ENCODE results near the gene PER3.

PER3 gene

DNA sequence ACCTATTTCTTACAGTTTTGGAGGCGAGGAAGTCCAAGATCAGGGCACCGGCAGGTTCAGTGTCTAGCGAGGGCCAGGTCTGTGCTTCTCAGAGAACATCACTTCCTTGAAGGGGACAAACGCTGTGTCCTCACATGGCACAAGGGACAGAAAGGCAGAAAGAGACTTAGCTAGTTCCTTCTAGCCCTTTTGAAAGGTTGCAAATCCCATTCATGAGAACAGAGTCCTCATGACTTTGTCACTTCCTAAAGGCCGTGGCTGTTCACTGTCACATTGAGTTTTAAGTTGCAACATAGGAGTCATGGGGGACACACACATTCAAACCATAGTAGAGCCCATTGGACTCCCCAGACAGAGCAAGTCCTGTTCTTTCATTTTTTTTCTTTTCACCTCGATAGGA is 27.4 kb downstream of the PER3 start:
- no peak for TF ChIP-seq EZH2phosphoT487 (IDR thresholded peaks at IDR 0.05; ENCODE audit: low read length)
- TF ChIP-seq, protein P1, sequence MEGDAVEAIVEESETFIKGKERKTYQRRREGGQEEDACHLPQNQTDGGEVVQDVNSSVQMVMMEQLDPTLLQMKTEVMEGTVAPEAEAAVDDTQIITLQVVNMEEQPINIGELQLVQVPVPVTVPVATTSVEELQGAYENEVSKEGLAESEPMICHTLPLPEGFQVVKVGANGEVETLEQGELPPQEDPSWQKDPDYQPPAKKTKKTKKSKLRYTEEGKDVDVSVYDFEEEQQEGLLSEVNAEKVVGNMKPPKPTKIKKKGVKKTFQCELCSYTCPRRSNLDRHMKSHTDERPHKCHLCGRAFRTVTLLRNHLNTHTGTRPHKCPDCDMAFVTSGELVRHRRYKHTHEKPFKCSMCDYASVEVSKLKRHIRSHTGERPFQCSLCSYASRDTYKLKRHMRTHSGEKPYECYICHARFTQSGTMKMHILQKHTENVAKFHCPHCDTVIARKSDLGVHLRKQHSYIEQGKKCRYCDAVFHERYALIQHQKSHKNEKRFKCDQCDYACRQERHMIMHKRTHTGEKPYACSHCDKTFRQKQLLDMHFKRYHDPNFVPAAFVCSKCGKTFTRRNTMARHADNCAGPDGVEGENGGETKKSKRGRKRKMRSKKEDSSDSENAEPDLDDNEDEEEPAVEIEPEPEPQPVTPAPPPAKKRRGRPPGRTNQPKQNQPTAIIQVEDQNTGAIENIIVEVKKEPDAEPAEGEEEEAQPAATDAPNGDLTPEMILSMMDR (IDR thresholded peaks at IDR 0.05; ENCODE audit: low read length): no peak
- TF ChIP-seq EZH2 (optimal IDR thresholded peaks at IDR 0.05; ENCODE audit: low read depth, low read length): no peak
- Histone ChIP-seq H3K4me3 (ENCODE audit: low read length) (no peak overlapping the region), H3K79me2 (ENCODE audit: low read length) (no peaks in the 10 kb centered on the region)

DNA sequence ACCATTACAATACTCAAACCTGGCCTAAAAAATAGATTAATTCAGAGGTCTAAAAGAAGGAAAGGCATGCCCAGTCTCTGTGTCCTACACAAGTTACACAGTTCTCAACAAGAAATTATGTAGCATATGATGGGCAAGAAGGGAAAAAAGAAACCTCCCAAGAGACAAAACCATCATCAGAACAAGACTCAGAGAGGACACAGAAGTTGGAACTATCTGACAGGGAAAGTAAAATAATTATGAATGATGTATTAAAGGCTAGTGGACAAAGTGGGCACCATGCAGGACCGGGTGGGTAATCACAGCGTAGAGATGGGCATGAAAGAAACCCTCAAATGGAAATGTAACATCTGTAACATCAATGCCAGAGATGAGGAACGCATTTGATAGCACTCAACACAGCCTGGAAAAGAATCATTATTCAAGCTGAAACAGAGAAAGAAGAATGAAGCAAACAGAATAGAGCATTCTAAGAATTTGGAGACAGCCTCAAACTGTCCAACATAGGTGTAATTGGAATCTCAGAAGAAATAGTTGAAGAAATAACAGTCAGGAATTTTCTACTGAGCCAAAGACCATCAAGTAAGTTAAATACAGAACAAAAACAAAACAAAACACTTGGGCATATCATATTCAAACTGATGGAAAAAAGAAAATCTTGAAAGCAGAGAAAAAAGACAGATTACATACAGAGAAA is 29.7 kb downstream of the PER3 start:
- no peak overlapping the region for H3K4me2 ChIP-seq (ENCODE audit: low read depth, low read length)
- DNase-seq: no peak
- H3K9me2 ChIP-seq (replicated peaks; ENCODE audit: insufficient read depth, low read length): no peaks in the 10 kb centered on the region
- peaks cover 3% of the 10 kb centered on the region; the same call in 1 of the 2 replicates for H3K27me3 ChIP-seq (replicated peaks; ENCODE audit: insufficient read depth, low read length)
- H3K4me1 ChIP-seq (ENCODE audit: low read length): no peaks in the 10 kb centered on the region
- no peaks in the 10 kb centered on the region for H3K9me3 ChIP-seq (replicated peaks; ENCODE audit: insufficient read depth, low read length)
- no peak for TF ChIP-seq EZH2phosphoT487 (IDR thresholded peaks at IDR 0.05; ENCODE audit: low read length)
- TF ChIP-seq, protein P1 (IDR thresholded peaks at IDR 0.05; ENCODE audit: low read length): no peak
- no peak for TF ChIP-seq EZH2 (optimal IDR thresholded peaks at IDR 0.05; ENCODE audit: low read depth, low read length)
- H3K9ac ChIP-seq (ENCODE audit: low read length): no peak overlapping the region
- H3F3A ChIP-seq (ENCODE audit: insufficient read depth, low read length): no peaks in the 10 kb centered on the region
- H3K79me2 ChIP-seq (ENCODE audit: low read length): no peaks in the 10 kb centered on the region
- no peak overlapping the region for H3K27ac ChIP-seq (ENCODE audit: low read length)
- H3K36me3 ChIP-seq (replicated peaks; ENCODE audit: insufficient read depth, low read length): no peaks in the 10 kb centered on the region
- no peak overlapping the region for H3K4me3 ChIP-seq (ENCODE audit: low read length)
- no peaks in the 10 kb centered on the region for H4K20me1 ChIP-seq (ENCODE audit: insufficient read depth, low read length)
- no peak overlapping the region for H2AFZ ChIP-seq (ENCODE audit: low read length)

More for the DNA sequence above, 27.4 kb downstream of the PER3 start:
- Histone ChIP-seq H3K9me3 (replicated peaks; ENCODE audit: insufficient read depth, low read length) (no peaks in the 10 kb centered on the region), H3K27ac (ENCODE audit: low read length) (no peak overlapping the region), H3F3A (ENCODE audit: insufficient read depth, low read length) (no peaks in the 10 kb centered on the region), H3K9me2 (replicated peaks; ENCODE audit: insufficient read depth, low read length) (no peaks in the 10 kb centered on the region), H3K9ac (ENCODE audit: low read length) (no peak overlapping the region), H3K27me3 (replicated peaks; ENCODE audit: insufficient read depth, low read length) (0 out of 2 replicates have a peak, but pooled peaks cover 3% of the 10 kb centered on the region), H3K36me3 (replicated peaks; ENCODE audit: insufficient read depth, low read length) (no peaks in the 10 kb centered on the region), H3K4me1 (ENCODE audit: low read length) (no peaks in the 10 kb centered on the region), H4K20me1 (ENCODE audit: insufficient read depth, low read length) (no peaks in the 10 kb centered on the region), H2AFZ (ENCODE audit: low read length) (no peak overlapping the region), H3K4me2 (ENCODE audit: low read depth, low read length) (no peak overlapping the region)
- no peak for DNase-seq

DNA sequence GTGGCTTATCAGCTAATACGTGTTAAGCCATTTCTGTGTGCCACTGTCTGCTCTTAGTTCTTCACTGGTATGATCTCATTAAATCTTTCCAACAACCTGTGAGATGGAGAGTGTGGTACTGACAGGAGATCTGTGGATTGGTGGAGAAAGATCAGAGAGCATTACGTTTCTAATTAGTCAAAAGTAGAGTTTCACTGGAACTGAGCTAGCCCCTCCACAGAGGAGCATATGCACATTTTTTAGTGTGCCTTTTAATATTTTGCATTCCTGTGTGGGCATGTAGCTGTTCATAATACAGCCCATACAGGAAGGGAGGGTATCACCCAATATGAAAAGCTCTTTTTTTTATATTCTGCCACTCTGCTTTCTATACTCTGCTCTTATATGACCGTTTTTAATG is 37.2 kb downstream of the PER3 start:
- Histone ChIP-seq H3K9me2 (replicated peaks; ENCODE audit: insufficient read depth, low read length) (no peaks in the 10 kb centered on the region), H3K4me3 (ENCODE audit: low read length) (no peak overlapping the region), H3K4me1 (ENCODE audit: low read length) (no peaks in the 10 kb centered on the region), H3K4me2 (ENCODE audit: low read depth, low read length) (no peak overlapping the region), H3F3A (ENCODE audit: insufficient read depth, low read length) (no peaks in the 10 kb centered on the region), H4K20me1 (ENCODE audit: insufficient read depth, low read length) (no peaks in the 10 kb centered on the region), H3K9ac (ENCODE audit: low read length) (no peak overlapping the region), H3K36me3 (replicated peaks; ENCODE audit: insufficient read depth, low read length) (no peaks in the 10 kb centered on the region), H3K27me3 (replicated peaks; ENCODE audit: insufficient read depth, low read length) (no peaks in the 10 kb centered on the region; the same call in 1 of the 2 replicates), H3K9me3 (replicated peaks; ENCODE audit: insufficient read depth, low read length) (no peaks in the 10 kb centered on the region), H3K79me2 (ENCODE audit: low read length) (no peaks in the 10 kb centered on the region), H2AFZ (ENCODE audit: low read length) (no peak overlapping the region), H3K27ac (ENCODE audit: low read length) (no peak overlapping the region)
- DNase-seq: no peak
- TF ChIP-seq EZH2 (optimal IDR thresholded peaks at IDR 0.05; ENCODE audit: low read depth, low read length): no peak
- TF ChIP-seq EZH2phosphoT487 (IDR thresholded peaks at IDR 0.05; ENCODE audit: low read length): no peak
- TF ChIP-seq, protein P1 (IDR thresholded peaks at IDR 0.05; ENCODE audit: low read length): no peak

Data from MM.1S (cell line).